ENCODE measurements around the gene SYN1. TPM values are rescaled to one million over a fixed set of nuclear protein-coding genes. Genes with fewer than 3 reads are reported as not detected.

Gene SYN1
- total and polyA plus RNA-seq, 2 experiments from 2014 or later, result 3.6 to 6.7 TPM

- TF ChIP-seq, protein P1, sequence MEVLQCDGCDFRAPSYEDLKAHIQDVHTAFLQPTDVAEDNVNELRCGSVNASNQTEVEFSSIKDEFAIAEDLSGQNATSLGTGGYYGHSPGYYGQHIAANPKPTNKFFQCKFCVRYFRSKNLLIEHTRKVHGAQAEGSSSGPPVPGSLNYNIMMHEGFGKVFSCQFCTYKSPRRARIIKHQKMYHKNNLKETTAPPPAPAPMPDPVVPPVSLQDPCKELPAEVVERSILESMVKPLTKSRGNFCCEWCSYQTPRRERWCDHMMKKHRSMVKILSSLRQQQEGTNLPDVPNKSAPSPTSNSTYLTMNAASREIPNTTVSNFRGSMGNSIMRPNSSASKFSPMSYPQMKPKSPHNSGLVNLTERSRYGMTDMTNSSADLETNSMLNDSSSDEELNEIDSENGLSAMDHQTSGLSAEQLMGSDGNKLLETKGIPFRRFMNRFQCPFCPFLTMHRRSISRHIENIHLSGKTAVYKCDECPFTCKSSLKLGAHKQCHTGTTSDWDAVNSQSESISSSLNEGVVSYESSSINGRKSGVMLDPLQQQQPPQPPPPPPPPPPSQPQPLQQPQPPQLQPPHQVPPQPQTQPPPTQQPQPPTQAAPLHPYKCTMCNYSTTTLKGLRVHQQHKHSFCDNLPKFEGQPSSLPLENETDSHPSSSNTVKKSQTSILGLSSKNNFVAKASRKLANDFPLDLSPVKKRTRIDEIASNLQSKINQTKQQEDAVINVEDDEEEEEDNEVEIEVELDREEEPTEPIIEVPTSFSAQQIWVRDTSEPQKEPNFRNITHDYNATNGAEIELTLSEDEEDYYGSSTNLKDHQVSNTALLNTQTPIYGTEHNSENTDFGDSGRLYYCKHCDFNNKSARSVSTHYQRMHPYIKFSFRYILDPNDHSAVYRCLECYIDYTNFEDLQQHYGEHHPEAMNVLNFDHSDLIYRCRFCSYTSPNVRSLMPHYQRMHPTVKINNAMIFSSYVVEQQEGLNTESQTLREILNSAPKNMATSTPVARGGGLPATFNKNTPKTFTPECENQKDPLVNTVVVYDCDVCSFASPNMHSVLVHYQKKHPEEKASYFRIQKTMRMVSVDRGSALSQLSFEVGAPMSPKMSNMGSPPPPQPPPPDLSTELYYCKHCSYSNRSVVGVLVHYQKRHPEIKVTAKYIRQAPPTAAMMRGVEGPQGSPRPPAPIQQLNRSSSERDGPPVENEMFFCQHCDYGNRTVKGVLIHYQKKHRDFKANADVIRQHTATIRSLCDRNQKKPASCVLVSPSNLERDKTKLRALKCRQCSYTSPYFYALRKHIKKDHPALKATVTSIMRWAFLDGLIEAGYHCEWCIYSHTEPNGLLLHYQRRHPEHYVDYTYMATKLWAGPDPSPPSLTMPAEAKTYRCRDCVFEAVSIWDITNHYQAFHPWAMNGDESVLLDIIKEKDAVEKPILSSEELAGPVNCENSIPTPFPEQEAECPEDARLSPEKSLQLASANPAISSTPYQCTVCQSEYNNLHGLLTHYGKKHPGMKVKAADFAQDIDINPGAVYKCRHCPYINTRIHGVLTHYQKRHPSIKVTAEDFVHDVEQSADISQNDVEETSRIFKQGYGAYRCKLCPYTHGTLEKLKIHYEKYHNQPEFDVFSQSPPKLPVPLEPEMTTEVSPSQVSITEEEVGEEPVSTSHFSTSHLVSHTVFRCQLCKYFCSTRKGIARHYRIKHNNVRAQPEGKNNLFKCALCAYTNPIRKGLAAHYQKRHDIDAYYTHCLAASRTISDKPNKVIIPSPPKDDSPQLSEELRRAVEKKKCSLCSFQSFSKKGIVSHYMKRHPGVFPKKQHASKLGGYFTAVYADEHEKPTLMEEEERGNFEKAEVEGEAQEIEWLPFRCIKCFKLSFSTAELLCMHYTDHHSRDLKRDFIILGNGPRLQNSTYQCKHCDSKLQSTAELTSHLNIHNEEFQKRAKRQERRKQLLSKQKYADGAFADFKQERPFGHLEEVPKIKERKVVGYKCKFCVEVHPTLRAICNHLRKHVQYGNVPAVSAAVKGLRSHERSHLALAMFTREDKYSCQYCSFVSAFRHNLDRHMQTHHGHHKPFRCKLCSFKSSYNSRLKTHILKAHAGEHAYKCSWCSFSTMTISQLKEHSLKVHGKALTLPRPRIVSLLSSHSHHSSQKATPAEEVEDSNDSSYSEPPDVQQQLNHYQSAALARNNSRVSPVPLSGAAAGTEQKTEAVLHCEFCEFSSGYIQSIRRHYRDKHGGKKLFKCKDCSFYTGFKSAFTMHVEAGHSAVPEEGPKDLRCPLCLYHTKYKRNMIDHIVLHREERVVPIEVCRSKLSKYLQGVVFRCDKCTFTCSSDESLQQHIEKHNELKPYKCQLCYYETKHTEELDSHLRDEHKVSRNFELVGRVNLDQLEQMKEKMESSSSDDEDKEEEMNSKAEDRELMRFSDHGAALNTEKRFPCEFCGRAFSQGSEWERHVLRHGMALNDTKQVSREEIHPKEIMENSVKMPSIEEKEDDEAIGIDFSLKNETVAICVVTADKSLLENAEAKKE (CRISPR knock-in tag; IDR thresholded peaks at IDR 0.05), result no peak
- no peak for TF ChIP-seq NANOG (IDR thresholded peaks at IDR 0.05; ENCODE audit: borderline replicate concordance)
- no peak for TF ChIP-seq STAT1 (IDR thresholded peaks at IDR 0.05; ENCODE audit: unreplicated experiment)
- TF ChIP-seq CTCF (conservative IDR thresholded peaks at IDR 0.05; ENCODE audit: low read depth in 2 of 2), result no peak
- no peak for TF ChIP-seq CREB1 (CRISPR knock-in tag; IDR thresholded peaks at IDR 0.05; ENCODE audit: low read depth)
- no peak for TF ChIP-seq ZNF331 (CRISPR knock-in tag; IDR thresholded peaks at IDR 0.05; ENCODE audit: low read depth)
These were observed 76.2 kb downstream of the SYN1 start (continued) for GRCh38 chrX:47543496-47543895.

DNA sequence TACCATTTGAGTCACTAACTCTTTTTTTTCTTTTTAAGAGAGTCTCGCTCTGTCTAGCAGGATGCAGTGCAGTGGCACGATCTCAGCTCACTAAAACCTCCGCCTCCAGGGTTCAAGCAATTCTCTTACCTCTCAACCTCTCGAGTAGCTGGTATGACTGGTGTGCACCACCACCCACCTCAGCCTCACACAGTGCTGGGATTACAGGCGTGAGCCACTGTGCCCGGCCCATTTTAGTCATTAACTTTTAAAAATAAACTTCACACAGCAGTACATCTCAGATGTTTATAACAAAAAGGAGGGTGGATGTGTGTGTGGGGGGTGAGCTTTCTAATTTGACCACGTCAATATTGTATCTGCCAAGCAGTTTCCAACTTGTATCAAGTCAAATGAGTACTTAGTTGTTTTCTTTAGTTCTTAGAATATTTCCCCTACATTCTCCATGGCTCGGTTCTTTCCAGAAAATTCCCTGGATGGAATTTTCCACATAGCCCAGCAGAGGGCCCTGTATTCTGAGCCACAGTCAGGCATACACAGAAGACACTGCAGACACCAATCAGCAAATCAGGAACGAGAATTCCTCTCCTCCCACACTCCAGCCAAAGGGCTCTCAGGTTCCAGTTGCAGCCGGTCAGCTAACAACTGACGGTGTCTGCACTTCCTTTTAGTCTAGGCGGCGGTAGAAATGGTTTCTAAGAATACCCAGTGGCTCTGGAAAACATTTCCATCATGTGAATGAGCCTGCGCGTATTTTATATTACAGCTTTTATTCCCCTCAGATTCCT is 78.7 kb downstream of the SYN1 start:
- H3K4me1 ChIP-seq (ENCODE audit: insufficient read depth), result no peaks in the 10 kb centered on the region
- H3K27me3 Mint-ChIP-seq (ENCODE audit: insufficient read depth, low read depth, poor library complexity), result no peaks in the 10 kb centered on the region
- no peak overlapping the region for H3K4me3 Mint-ChIP-seq
- H3K4me1 Mint-ChIP-seq, result no peaks in the 10 kb centered on the region
- no peak overlapping the region for H3K4me3 ChIP-seq
- no peaks in the 10 kb centered on the region for H3K36me3 ChIP-seq (ENCODE audit: insufficient read depth)
- H3K9me2 ChIP-seq (ENCODE audit: insufficient read depth), result no peaks in the 10 kb centered on the region
- no peaks in the 10 kb centered on the region for H3K36me3 Mint-ChIP-seq (ENCODE audit: low read depth)
- H3K27ac Mint-ChIP-seq, result 0 out of 2 replicates have a peak overlapping the region, but pooled peaks have one; percentile 52
- no peak overlapping the region for H3K4me2 ChIP-seq
- peak overlapping the region; percentile 58; the same call in 1 of the 2 replicates for H3K27ac ChIP-seq (ENCODE audit: low read depth)
- no peak overlapping the region for H2AFZ ChIP-seq
- H3K9me3 Mint-ChIP-seq, result no peaks in the 10 kb centered on the region
- peak; percentile 87 for DNase-seq (ENCODE audit: low spot score)
- no peaks in the 10 kb centered on the region for H3F3A ChIP-seq (replicated peaks; ENCODE audit: low read depth)
- no peaks in the 10 kb centered on the region for H4K20me1 ChIP-seq (replicated peaks; ENCODE audit: insufficient read depth)
- ATAC-seq, result peak; percentile 100
- no peaks in the 10 kb centered on the region for H3K79me2 ChIP-seq (replicated peaks; ENCODE audit: insufficient read depth)
- H3K27me3 ChIP-seq (ENCODE audit: insufficient read depth), result no peaks in the 10 kb centered on the region
- TF ChIP-seq POLR2AphosphoS5 (IDR thresholded peaks at IDR 0.05; ENCODE audit: low read depth), result 0 out of 2 replicates have a peak, but pooled peaks have one; percentile 27
- TF ChIP-seq, protein P1 (CRISPR knock-in tag; IDR thresholded peaks at IDR 0.05), result no peak

Measured in GM23338 (cell line).